Stimulated activated naive B cell treated with anti-CD40 and anti-IgM and Interleukin-4, amounts not matched to agents 10 μg/mL and 1 μg/mL and 100 μg/mL, for 72 hours (primary cell): Measurements from ENCODE around the gene ATIC.

Source experiments
- ATAC-seq, 2 donors: fragments of 150-1000 bp; cut with Tn5 transposase; replicated peaks; 2 replicates each; pipeline ENCODE4 v1.10.0; 2021; ENCODE audit warnings: moderate library complexity in 1 of 2
- DNase-seq: peaks from one replicate; pipeline ENCODE4 v3.0.0; 2021
- H3K27ac Mint-ChIP-seq: one replicate; pipeline ENCODE4 v1.8.0; 2022; ENCODE audit warnings: mild to moderate bottlenecking, mixed read lengths
- H3K27me3 Mint-ChIP-seq, 2 donors: one replicate each; pipeline ENCODE4 v1.8.0; 2022; ENCODE audit warnings: mixed read lengths in 2 of 2
- H3K36me3 Mint-ChIP-seq, 2 donors: one replicate each; pipeline ENCODE4 v1.8.0; 2022; ENCODE audit warnings: mixed read lengths in 2 of 2, mild to moderate bottlenecking in 1 of 2
- H3K4me1 Mint-ChIP-seq, 2 donors: one replicate each; pipeline ENCODE4 v1.8.0; 2022; ENCODE audit warnings: mixed read lengths in 2 of 2, mild to moderate bottlenecking in 1 of 2
- H3K4me3 Mint-ChIP-seq, 2 donors: one replicate each; pipeline ENCODE4 v1.8.0; 2022; ENCODE audit warnings: mild to moderate bottlenecking in 2 of 2, mixed read lengths in 2 of 2, moderate library complexity in 1 of 2
- H3K9me3 Mint-ChIP-seq, 2 donors: one replicate each; pipeline ENCODE4 v1.8.0; 2022; ENCODE audit warnings: mixed read lengths in 2 of 2, mild to moderate bottlenecking in 1 of 2

ATIC gene

GRCh38 chr2:215397632-215398341, 85.9 kb downstream of the ATIC start:
- Mint-ChIP-seq H3K4me3 (no peak overlapping the region), H3K27ac (no peak overlapping the region), H3K27me3 (peaks cover 0 to 12% of the 10 kb centered on the region in 2 donors), H3K9me3 (no peaks in the 10 kb centered on the region), H3K36me3 (no peaks in the 10 kb centered on the region), H3K4me1 (no peaks in the 10 kb centered on the region)
- DNase-seq (no peak), ATAC-seq (no peak)

- no peak for ATAC-seq
Observed at GRCh38 chr2:215399067-215399716, 87.3 kb downstream of the ATIC start.

More at GRCh38 chr2:215399067-215399716, 87.3 kb downstream of the ATIC start:
- H3K36me3 Mint-ChIP-seq, result no peaks in the 10 kb centered on the region
- H3K27me3 Mint-ChIP-seq, result peaks cover 0 to 12% of the 10 kb centered on the region in 2 donors
- H3K4me3 Mint-ChIP-seq, result no peak overlapping the region
- no peaks in the 10 kb centered on the region for H3K9me3 Mint-ChIP-seq
- no peak for DNase-seq
- no peak overlapping the region for H3K27ac Mint-ChIP-seq
- H3K4me1 Mint-ChIP-seq, result no peaks in the 10 kb centered on the region
